GM12801 (cell line): ENCODE measurements around the gene UNC119.

Experiments
- TF ChIP-seq, protein P1 (sequence below): IDR thresholded peaks from one replicate; pipeline ENCODE4 v1.5.1; 2011; ENCODE audit warnings: control low read depth; ENCODE audit not compliant: insufficient read length; ENCODE audit errors: extremely low read depth

UNC119 gene

GRCh38 chr17:28576758-28577465 lies 24.5 kb upstream of the UNC119 start, which contains the start of gene ALDOC:
TSS of gene ALDOC (minus strand) at chr17:28576895. CDS start at chr17:28575532, 1,363 bp downstream.
- TF ChIP-seq, protein P1, sequence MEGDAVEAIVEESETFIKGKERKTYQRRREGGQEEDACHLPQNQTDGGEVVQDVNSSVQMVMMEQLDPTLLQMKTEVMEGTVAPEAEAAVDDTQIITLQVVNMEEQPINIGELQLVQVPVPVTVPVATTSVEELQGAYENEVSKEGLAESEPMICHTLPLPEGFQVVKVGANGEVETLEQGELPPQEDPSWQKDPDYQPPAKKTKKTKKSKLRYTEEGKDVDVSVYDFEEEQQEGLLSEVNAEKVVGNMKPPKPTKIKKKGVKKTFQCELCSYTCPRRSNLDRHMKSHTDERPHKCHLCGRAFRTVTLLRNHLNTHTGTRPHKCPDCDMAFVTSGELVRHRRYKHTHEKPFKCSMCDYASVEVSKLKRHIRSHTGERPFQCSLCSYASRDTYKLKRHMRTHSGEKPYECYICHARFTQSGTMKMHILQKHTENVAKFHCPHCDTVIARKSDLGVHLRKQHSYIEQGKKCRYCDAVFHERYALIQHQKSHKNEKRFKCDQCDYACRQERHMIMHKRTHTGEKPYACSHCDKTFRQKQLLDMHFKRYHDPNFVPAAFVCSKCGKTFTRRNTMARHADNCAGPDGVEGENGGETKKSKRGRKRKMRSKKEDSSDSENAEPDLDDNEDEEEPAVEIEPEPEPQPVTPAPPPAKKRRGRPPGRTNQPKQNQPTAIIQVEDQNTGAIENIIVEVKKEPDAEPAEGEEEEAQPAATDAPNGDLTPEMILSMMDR = no peak

- TF ChIP-seq, protein P1 = no peak
Observed at GRCh38 chr17:28575126-28575795, 22.8 kb upstream of the UNC119 start.

GRCh38 chr17:28574526-28574925 lies 22.1 kb upstream of the UNC119 start:
- TF ChIP-seq, protein P1 = no peak

DNA sequence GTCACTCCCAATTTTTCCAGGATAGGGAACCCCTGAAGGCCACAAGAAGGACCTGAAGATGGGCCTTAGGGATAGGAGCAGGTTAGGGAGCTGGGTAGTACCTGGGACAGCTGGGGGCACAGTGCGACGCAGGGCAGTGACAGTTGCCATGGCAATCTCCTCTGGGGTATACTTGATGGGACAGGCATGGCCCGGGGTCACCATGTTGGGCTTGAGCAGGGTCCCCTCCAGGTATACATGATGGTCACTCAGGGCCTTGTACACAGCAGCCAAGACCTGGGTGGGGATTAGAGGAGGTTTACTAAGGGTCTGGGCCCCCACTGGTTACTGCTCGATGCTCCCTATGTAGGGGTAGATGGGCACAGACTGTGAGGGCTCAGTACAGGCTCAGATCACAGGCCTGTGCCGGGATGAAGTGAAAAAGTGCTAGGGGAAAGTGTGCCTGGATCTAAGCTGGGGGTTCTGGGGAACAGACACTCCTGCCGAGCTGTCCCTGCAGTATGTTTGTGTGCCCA lies 21.6 kb upstream of the UNC119 start:
- TF ChIP-seq, protein P1 = no peak

DNA sequence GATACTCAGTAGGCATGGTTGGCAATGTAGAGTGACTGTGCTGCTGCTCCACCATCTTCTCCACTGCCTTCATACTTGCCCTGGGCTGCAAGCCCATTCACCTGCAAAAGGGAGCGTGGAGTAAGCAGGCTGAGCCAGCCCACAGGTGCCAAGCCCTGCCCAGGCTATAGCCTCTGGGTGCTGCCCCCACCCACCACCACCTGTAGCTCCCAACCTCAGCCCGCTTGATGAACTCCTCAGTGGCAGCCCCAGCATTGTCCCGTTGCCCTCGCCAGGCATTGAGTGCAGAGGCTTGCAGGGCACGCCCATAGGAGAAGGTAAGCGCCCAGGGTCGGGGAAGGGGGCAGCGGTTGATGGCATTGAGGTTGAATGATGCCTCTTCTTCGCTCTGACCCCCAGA lies 21.1 kb upstream of the UNC119 start:
- TF ChIP-seq, protein P1 = no peak

DNA sequence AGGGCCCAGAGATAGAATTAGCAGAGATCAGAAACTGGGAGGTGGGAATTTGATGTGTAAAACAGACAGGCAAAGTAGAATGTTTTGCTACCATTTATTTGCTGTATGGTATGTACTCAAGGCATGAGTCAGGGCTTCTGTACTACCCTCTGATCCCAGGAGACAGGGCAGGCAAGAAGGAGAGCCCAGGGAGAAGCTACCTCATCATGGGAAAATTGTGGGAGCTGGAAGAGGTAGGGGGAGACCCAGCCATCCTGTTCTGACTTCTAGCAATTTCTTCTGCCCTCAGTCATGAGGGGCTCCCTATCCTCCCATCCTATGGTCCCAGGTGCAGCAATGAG lies 20.6 kb upstream of the UNC119 start:
- TF ChIP-seq, protein P1 = no peak

- TF ChIP-seq, protein P1 = no peak
Observed at GRCh38 chr17:28572259-28573039, 20.0 kb upstream of the UNC119 start.
